ENCODE results near the gene FAM168A. TPM values are rescaled to one million over a fixed set of nuclear protein-coding genes. Genes with fewer than 3 reads are reported as not detected.

The FAM168A gene
- polyA plus RNA-seq, 6 donors from 2014 or later, result 0.04 to 4.1 (median 2.4) TPM

- no peaks in the 10 kb centered on the region for H3K36me3 Mint-ChIP-seq
- DNase-seq (peak; percentile 66), ATAC-seq (ENCODE audit: low read depth in 2 of 2) (peak; percentile 37)
- peaks cover 68 to 83% (median 81%) of the 10 kb centered on the region in 3 donors for H3K4me1 Mint-ChIP-seq
- no peaks in the 10 kb centered on the region for H3K9me3 Mint-ChIP-seq
- H3K27ac Mint-ChIP-seq, result peak overlapping the region; percentile 98 to 100 (median 99)
- H3K27me3 Mint-ChIP-seq, result no peaks in the 10 kb centered on the region
- peak overlapping the region; percentile 89 to 100 (median 98) for H3K4me3 Mint-ChIP-seq
These were observed 220.9 kb downstream of the FAM168A start for GRCh38 chr11:73376803-73377629.

GRCh38 chr11:73376160-73376802 is 221.6 kb downstream of the FAM168A start, which contains the start of gene RELT:
Gene RELT, plus strand, starts transcription at chr11:73376399. Its CDS starts 12,738 bp downstream, at chr11:73389137.
- H3K27me3 Mint-ChIP-seq, result no peaks in the 10 kb centered on the region
- peaks cover 66 to 83% (median 80%) of the 10 kb centered on the region in 3 donors for H3K4me1 Mint-ChIP-seq
- H3K27ac Mint-ChIP-seq, result peak within 1 kb of the TSS; percentile 98 to 100 (median 99)
- DNase-seq (peak; percentile 97), ATAC-seq (ENCODE audit: low read depth in 2 of 2) (peak; percentile 80 to 82)
- peak within 1 kb of the TSS; percentile 89 to 100 (median 98) for H3K4me3 Mint-ChIP-seq
- no peaks in the 10 kb centered on the region for H3K9me3 Mint-ChIP-seq
- H3K36me3 Mint-ChIP-seq, result no peaks in the 10 kb centered on the region

GRCh38 chr11:73375830-73376159 is 222.1 kb downstream of the FAM168A start:
- H3K36me3 Mint-ChIP-seq, result no peaks in the 10 kb centered on the region
- H3K27ac Mint-ChIP-seq, result peak overlapping the region in 5 of 6 donors; percentile 76 to 98 (median 91)
- no peaks in the 10 kb centered on the region for H3K27me3 Mint-ChIP-seq
- DNase-seq, result no peak
- H3K9me3 Mint-ChIP-seq, result no peaks in the 10 kb centered on the region
- no peak for ATAC-seq (ENCODE audit: low read depth in 2 of 2)
- H3K4me1 Mint-ChIP-seq, result peaks cover 61 to 83% (median 80%) of the 10 kb centered on the region in 3 donors
- H3K4me3 Mint-ChIP-seq, result peak overlapping the region; percentile 78 to 100 (median 92)

- H3K9me3 Mint-ChIP-seq, result no peaks in the 10 kb centered on the region
These were observed 223.8 kb downstream of the FAM168A start for GRCh38 chr11:73374151-73374550.

GRCh38 chr11:73372375-73372993 is 225.4 kb downstream of the FAM168A start:
- Mint-ChIP-seq H3K4me1 (peaks cover 34 to 71% (median 69%) of the 10 kb centered on the region in 3 donors), H3K4me3 (peak overlapping the region in 7 of 8 donors; percentile 45 to 82 (median 61)), H3K27me3 (no peaks in the 10 kb centered on the region), H3K9me3 (no peaks in the 10 kb centered on the region), H3K36me3 (no peaks in the 10 kb centered on the region), H3K27ac (peak overlapping the region in 5 of 6 donors; percentile 15 to 94 (median 80))
- ATAC-seq (ENCODE audit: low read depth in 2 of 2) (no peak), DNase-seq (no peak)

More at GRCh38 chr11:73374151-73374550, 223.8 kb downstream of the FAM168A start:
- Mint-ChIP-seq H3K27ac (peak overlapping the region in 3 of 6 donors; percentile 52 to 98 (median 75)), H3K4me1 (peaks cover 45 to 72% (median 71%) of the 10 kb centered on the region in 3 donors), H3K4me3 (peak overlapping the region in 2 of 8 donors; percentile 20 to 96), H3K36me3 (no peaks in the 10 kb centered on the region), H3K27me3 (no peaks in the 10 kb centered on the region)
- ATAC-seq (ENCODE audit: low read depth in 2 of 2) (no peak), DNase-seq (no peak)

GRCh38 chr11:73367482-73368024 is 230.4 kb downstream of the FAM168A start:
- no peaks in the 10 kb centered on the region for H3K9me3 Mint-ChIP-seq
- peaks cover 42 to 82% (median 71%) of the 10 kb centered on the region in 3 donors for H3K4me1 Mint-ChIP-seq
- DNase-seq (no peak), ATAC-seq (ENCODE audit: low read depth in 2 of 2) (no peak)
- H3K36me3 Mint-ChIP-seq, result no peaks in the 10 kb centered on the region
- peak overlapping the region in 5 of 8 donors; percentile 15 to 78 (median 49) for H3K4me3 Mint-ChIP-seq
- H3K27ac Mint-ChIP-seq, result peak overlapping the region; percentile 56 to 94 (median 83)
- H3K27me3 Mint-ChIP-seq, result no peaks in the 10 kb centered on the region

GRCh38 chr11:73366953-73367352 is 231.0 kb downstream of the FAM168A start:
- no peaks in the 10 kb centered on the region for H3K36me3 Mint-ChIP-seq
- ATAC-seq (ENCODE audit: low read depth in 2 of 2) (no peak), DNase-seq (no peak)
- peaks cover 38 to 76% (median 65%) of the 10 kb centered on the region in 3 donors for H3K4me1 Mint-ChIP-seq
- H3K4me3 Mint-ChIP-seq, result peak overlapping the region in 5 of 8 donors; percentile 26 to 78 (median 49)
- H3K27me3 Mint-ChIP-seq, result no peaks in the 10 kb centered on the region
- no peaks in the 10 kb centered on the region for H3K9me3 Mint-ChIP-seq
- H3K27ac Mint-ChIP-seq, result peak overlapping the region; percentile 2 to 97 (median 90)

- ATAC-seq (ENCODE audit: low read depth in 2 of 2), result peak; percentile 90 to 93
- Mint-ChIP-seq H3K27me3 (no peaks in the 10 kb centered on the region), H3K4me3 (peak overlapping the region; percentile 3 to 80 (median 65)), H3K9me3 (no peaks in the 10 kb centered on the region), H3K4me1 (peaks cover 33 to 70% (median 58%) of the 10 kb centered on the region in 3 donors), H3K36me3 (no peaks in the 10 kb centered on the region), H3K27ac (peak overlapping the region; percentile 76 to 97 (median 94))
- DNase-seq, result peak; percentile 62
These were observed 231.7 kb downstream of the FAM168A start for GRCh38 chr11:73366265-73366610.

GRCh38 chr11:73365352-73366264 is 232.3 kb downstream of the FAM168A start:
- no peaks in the 10 kb centered on the region for H3K9me3 Mint-ChIP-seq
- ATAC-seq (ENCODE audit: low read depth in 2 of 2) (no peak), DNase-seq (no peak)
- peak overlapping the region; percentile 76 to 97 (median 94) for H3K27ac Mint-ChIP-seq
- peaks cover 33 to 65% (median 53%) of the 10 kb centered on the region in 3 donors for H3K4me1 Mint-ChIP-seq
- peak overlapping the region; percentile 3 to 80 (median 65) for H3K4me3 Mint-ChIP-seq
- no peaks in the 10 kb centered on the region for H3K36me3 Mint-ChIP-seq
- H3K27me3 Mint-ChIP-seq, result no peaks in the 10 kb centered on the region

GRCh38 chr11:73363147-73363546 is 234.8 kb downstream of the FAM168A start:
- H3K27ac Mint-ChIP-seq, result peak overlapping the region in 4 of 6 donors; percentile 29 to 93 (median 64)
- no peaks in the 10 kb centered on the region for H3K36me3 Mint-ChIP-seq
- no peak overlapping the region for H3K4me3 Mint-ChIP-seq
- no peak for DNase-seq
- no peaks in the 10 kb centered on the region for H3K27me3 Mint-ChIP-seq
- H3K4me1 Mint-ChIP-seq, result peaks cover 33 to 52% (median 41%) of the 10 kb centered on the region in 3 donors
- ATAC-seq (ENCODE audit: low read depth in 2 of 2), result no peak
- no peaks in the 10 kb centered on the region for H3K9me3 Mint-ChIP-seq

GRCh38 chr11:73361953-73362776 is 235.7 kb downstream of the FAM168A start:
- Mint-ChIP-seq H3K27ac (peak overlapping the region in 2 of 6 donors; percentile 82 to 93), H3K36me3 (no peaks in the 10 kb centered on the region), H3K27me3 (no peaks in the 10 kb centered on the region)

More at GRCh38 chr11:73361953-73362776, 235.7 kb downstream of the FAM168A start:
- no peaks in the 10 kb centered on the region for H3K9me3 Mint-ChIP-seq
- H3K4me3 Mint-ChIP-seq, result no peak overlapping the region
- no peak for DNase-seq
- peaks cover 26 to 42% (median 32%) of the 10 kb centered on the region in 3 donors for H3K4me1 Mint-ChIP-seq
- no peak for ATAC-seq (ENCODE audit: low read depth in 2 of 2)
